ENCODE data around the gene FXYD6.
"Not testable (repeated sequence)": the region's sequence is repeated elsewhere in the genome, so short reads cannot be mapped to it uniquely, and the experiment has no call there.

The FXYD6 gene

GRCh38 chr11:117816151-117816741 is 60.2 kb downstream of the FXYD6 start:
- no peak for DNase-seq (ENCODE audit: low read depth)

GRCh38 chr11:117815262-117815803 is 61.1 kb downstream of the FXYD6 start:
- DNase-seq (ENCODE audit: low read depth): no peak

- DNase-seq (ENCODE audit: low read depth): peak; percentile 67
These were observed 61.6 kb downstream of the FXYD6 start for GRCh38 chr11:117814766-117815261.

GRCh38 chr11:117814204-117814765 is 62.2 kb downstream of the FXYD6 start:
- DNase-seq (ENCODE audit: low read depth): no peak

GRCh38 chr11:117810056-117810451 is 66.4 kb downstream of the FXYD6 start:
- not testable (repeated sequence) for DNase-seq (ENCODE audit: low read depth)

- DNase-seq (ENCODE audit: low read depth): no peak
These were observed 67.0 kb downstream of the FXYD6 start for GRCh38 chr11:117809236-117810055.

GRCh38 chr11:117808784-117809183 is 67.7 kb downstream of the FXYD6 start:
- no peak for DNase-seq (ENCODE audit: low read depth)

GRCh38 chr11:117807482-117808327 is 68.8 kb downstream of the FXYD6 start:
- DNase-seq (ENCODE audit: low read depth): no peak

GRCh38 chr11:117806846-117807245 is 69.6 kb downstream of the FXYD6 start:
- DNase-seq (ENCODE audit: low read depth): no peak

GRCh38 chr11:117805045-117805444 is 71.4 kb downstream of the FXYD6 start:
- DNase-seq (ENCODE audit: low read depth): no peak

GRCh38 chr11:117803896-117804295 is 72.6 kb downstream of the FXYD6 start:
- DNase-seq (ENCODE audit: low read depth): no peak

GRCh38 chr11:117799634-117800033 is 76.8 kb downstream of the FXYD6 start:
- DNase-seq (ENCODE audit: low read depth): no peak

GRCh38 chr11:117796872-117797529 is 79.5 kb downstream of the FXYD6 start, which contains the start of gene DSCAML1:
Gene DSCAML1, minus strand, starts transcription at chr11:117797216. Its CDS starts 137 bp downstream, at chr11:117797079.
- no peak for DNase-seq (ENCODE audit: low read depth)

- no peak for DNase-seq (ENCODE audit: low read depth)
These were observed 80.0 kb downstream of the FXYD6 start for GRCh38 chr11:117796456-117796871.

GRCh38 chr11:117795638-117796455 is 80.6 kb downstream of the FXYD6 start:
- DNase-seq (ENCODE audit: low read depth): no peak

- no peak for DNase-seq (ENCODE audit: low read depth)
These were observed 81.5 kb downstream of the FXYD6 start for GRCh38 chr11:117794772-117795629.

- DNase-seq (ENCODE audit: low read depth): no peak
These were observed 82.3 kb downstream of the FXYD6 start for GRCh38 chr11:117794135-117794534.

GRCh38 chr11:117793583-117793982 is 82.9 kb downstream of the FXYD6 start:
- no peak for DNase-seq (ENCODE audit: low read depth)

GRCh38 chr11:117792992-117793391 is 83.5 kb downstream of the FXYD6 start:
- no peak for DNase-seq (ENCODE audit: low read depth)

All from activated T-helper 1 cell treated with Interleukin-2 at 50 U/mL for 16 hours (primary cell).